Non-pigmented ciliary epithelial cell (primary cell): Measurements from ENCODE around the gene PRKCE.
A peak's percentile ranks its signal among the peaks of the same experiment; 100 is the strongest.

ENCODE experiments used
- DNase-seq: peaks from one replicate; pipeline ENCODE4 v3.0.0-alpha.2; 2010; ENCODE audit warnings: low read depth

PRKCE gene

GRCh38 chr2:46042711-46043110 lies 391.2 kb downstream of the PRKCE start:
- DNase-seq, result no peak

- DNase-seq, result no peak
Observed at GRCh38 chr2:46045888-46046287, 394.4 kb downstream of the PRKCE start.

- DNase-seq, result no peak
Observed at GRCh38 chr2:46047290-46047689, 395.8 kb downstream of the PRKCE start.

- DNase-seq, result no peak
Observed at GRCh38 chr2:46048693-46049092, 397.2 kb downstream of the PRKCE start.

- DNase-seq, result no peak
Observed at GRCh38 chr2:46050027-46050426, 398.6 kb downstream of the PRKCE start.

GRCh38 chr2:46050489-46050888 lies 399.0 kb downstream of the PRKCE start:
- no peak for DNase-seq

GRCh38 chr2:46051085-46051484 lies 399.6 kb downstream of the PRKCE start:
- no peak for DNase-seq

- no peak for DNase-seq
Observed at GRCh38 chr2:46053564-46053963, 402.1 kb downstream of the PRKCE start.

GRCh38 chr2:46056541-46056940 lies 405.1 kb downstream of the PRKCE start:
- no peak for DNase-seq

GRCh38 chr2:46058140-46058539 lies 406.7 kb downstream of the PRKCE start:
- DNase-seq, result no peak

GRCh38 chr2:46062637-46063412 lies 411.4 kb downstream of the PRKCE start:
- DNase-seq, result no peak

GRCh38 chr2:46064396-46064795 lies 412.9 kb downstream of the PRKCE start:
- DNase-seq, result no peak

GRCh38 chr2:46065152-46065551 lies 413.7 kb downstream of the PRKCE start:
- peak; percentile 77 for DNase-seq

- no peak for DNase-seq
Observed at GRCh38 chr2:46066116-46066515, 414.6 kb downstream of the PRKCE start.

- no peak for DNase-seq
Observed at GRCh38 chr2:46066601-46067000, 415.1 kb downstream of the PRKCE start.

GRCh38 chr2:46067062-46067461 lies 415.6 kb downstream of the PRKCE start:
- DNase-seq, result no peak

- peak; percentile 100 for DNase-seq
Observed at GRCh38 chr2:46067501-46068305, 416.2 kb downstream of the PRKCE start.

GRCh38 chr2:46068636-46069035 lies 417.2 kb downstream of the PRKCE start:
- no peak for DNase-seq

- DNase-seq, result no peak
Observed at GRCh38 chr2:46071074-46071473, 419.6 kb downstream of the PRKCE start.

- no peak for DNase-seq
Observed at GRCh38 chr2:46072101-46072820, 420.8 kb downstream of the PRKCE start.

- peak; percentile 98 for DNase-seq
Observed at GRCh38 chr2:46073540-46074046, 422.1 kb downstream of the PRKCE start.

GRCh38 chr2:46074501-46074900 lies 423.0 kb downstream of the PRKCE start:
- DNase-seq, result no peak
